Activated CD8-positive, alpha-beta T cell treated with anti-CD3 and anti-CD28 coated beads, Interleukin-2, amount 10 ng/mL, durations not matched to agents 7 days and 5 days (primary cell): ENCODE data around the gene KLHL2. TPM values are rescaled to one million over a fixed set of nuclear protein-coding genes. Genes with fewer than 3 reads are reported as not detected.

Source experiments
- ATAC-seq: fragments of 150-1000 bp; cut with Tn5 transposase; one replicate; pipeline ENCODE4 v1.10.0; 2021; ENCODE audit warnings: moderate library complexity
- CTCF ChIA-PET: fragments of 350-600 bp; sonication (Branson Sonifier 250); formaldehyde crosslinking; loops from one replicate; lab custom pipeline; 2021; ENCODE audit warnings: antibody characterized with exemption; lab: Charles Lee
- POLR2A ChIA-PET: fragments of 350-600 bp; sonication (Branson Sonifier 250); formaldehyde crosslinking; loops from one replicate; lab custom pipeline; 2021; ENCODE audit warnings: antibody characterized with exemption; lab: Charles Lee
- DNase-seq: peaks from one replicate; pipeline ENCODE4 v3.0.0-alpha.2; 2020
- H3K27ac Mint-ChIP-seq: one replicate; pipeline ENCODE4 v1.8.0; 2021; ENCODE audit warnings: mild to moderate bottlenecking, mixed read lengths
- H3K27me3 Mint-ChIP-seq: one replicate; pipeline ENCODE4 v1.8.0; 2021; ENCODE audit warnings: low read depth, mixed read lengths
- H3K36me3 Mint-ChIP-seq: one replicate; pipeline ENCODE4 v1.8.0; 2021; ENCODE audit warnings: low read depth, mixed read lengths
- H3K4me1 Mint-ChIP-seq: one replicate; pipeline ENCODE4 v1.8.0; 2021; ENCODE audit warnings: low read depth, mixed read lengths
- H3K4me3 Mint-ChIP-seq: one replicate; pipeline ENCODE4 v1.8.0; 2021; ENCODE audit warnings: mild to moderate bottlenecking, mixed read lengths
- H3K9me3 Mint-ChIP-seq: one replicate; pipeline ENCODE4 v1.8.0; 2022; ENCODE audit warnings: mixed read lengths; ENCODE audit not compliant: insufficient read depth
- total RNA-seq, 2 experiments: library from RNA; stranded (reverse); gene quantifications; one replicate each; pipeline ENCODE4 v1.2.3, GENCODE V29; 2021

Gene KLHL2
- total RNA-seq, 2 experiments from 2014 or later = 32.9 to 36.4 TPM

DNA sequence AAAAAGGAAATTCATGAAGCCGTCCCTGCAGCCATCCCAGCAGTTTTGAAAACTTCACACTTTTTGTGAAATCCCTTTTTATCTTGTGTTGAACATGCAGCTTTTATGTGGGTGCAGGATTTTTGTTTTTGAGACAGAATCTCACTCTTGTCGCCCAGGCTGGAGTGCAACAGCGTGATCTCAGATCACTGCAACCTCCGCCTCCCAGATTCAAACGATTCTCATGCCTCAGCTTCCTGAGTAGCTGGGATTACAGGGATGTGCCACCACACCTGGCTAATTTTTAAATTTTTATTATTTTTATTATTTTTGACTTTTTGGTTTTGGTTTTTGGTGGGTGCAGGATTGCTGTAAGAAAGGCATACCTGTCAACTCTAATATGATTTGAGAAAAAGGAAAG lies 112.1 kb downstream of the KLHL2 start:
- Mint-ChIP-seq H3K27ac (no peak overlapping the region), H3K4me1 (no peaks in the 10 kb centered on the region), H3K27me3 (no peaks in the 10 kb centered on the region), H3K9me3 (no peaks in the 10 kb centered on the region), H3K4me3 (no peak overlapping the region), H3K36me3 (peaks cover 49% of the 10 kb centered on the region)
- DNase-seq = no peak
- ChIA-PET CTCF (interaction anchor here (1.1 kb wide), 1 partner anchor 206 kb away, joined by 6 read pairs; the partner anchor contains the start of gene TMEM192), POLR2A (no interaction called here)
- ATAC-seq = no peak

DNA sequence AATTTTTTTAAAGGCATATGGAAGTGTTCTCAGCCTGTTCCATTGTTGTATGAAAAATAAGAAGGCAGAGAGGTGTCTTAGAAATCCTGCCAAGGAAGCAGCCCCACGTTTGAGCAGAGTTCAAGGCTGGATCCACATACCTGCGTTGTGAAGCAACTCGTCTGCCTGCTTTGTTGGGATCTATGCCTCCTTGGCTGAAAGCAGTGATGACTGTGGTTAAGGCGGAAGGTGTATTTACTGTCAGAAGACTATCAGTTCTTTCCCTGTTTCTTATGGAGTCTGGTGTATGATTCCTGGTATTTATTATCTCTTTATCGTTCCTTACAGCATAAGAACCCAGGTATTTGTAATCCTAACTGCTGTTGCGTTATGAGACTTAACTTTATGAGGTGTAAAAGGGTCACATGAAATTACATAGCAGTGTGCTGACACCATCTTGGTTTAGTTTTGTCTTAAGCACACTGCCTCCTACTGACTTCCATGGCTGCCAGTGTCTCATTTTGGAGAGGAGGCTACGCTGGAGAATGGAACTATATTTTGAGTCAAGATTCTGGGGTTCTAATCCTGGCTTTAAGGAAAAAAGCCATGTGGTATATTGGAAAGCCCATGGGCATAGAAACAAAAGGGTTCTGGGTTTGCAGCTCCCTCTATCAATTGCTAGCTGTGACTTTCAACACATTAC lies 117.0 kb downstream of the KLHL2 start:
- H3K4me3 Mint-ChIP-seq = no peak overlapping the region
- ChIA-PET CTCF (interaction anchor here (1.3 to 1.5 kb wide), 2 partner anchors 9 to 193 kb away, joined by 4 to 6 read pairs; no protein-coding TSS in a partner anchor), POLR2A (interaction anchor here (2.0 kb wide), 1 partner anchor 41 kb away, joined by 4 read pairs; no protein-coding TSS in a partner anchor)
- H3K9me3 Mint-ChIP-seq = no peaks in the 10 kb centered on the region
- no peak overlapping the region for H3K27ac Mint-ChIP-seq
- H3K36me3 Mint-ChIP-seq = peaks cover 36% of the 10 kb centered on the region
- peaks cover 13% of the 10 kb centered on the region for H3K4me1 Mint-ChIP-seq
- no peaks in the 10 kb centered on the region for H3K27me3 Mint-ChIP-seq
- DNase-seq (no peak), ATAC-seq (no peak)

DNA sequence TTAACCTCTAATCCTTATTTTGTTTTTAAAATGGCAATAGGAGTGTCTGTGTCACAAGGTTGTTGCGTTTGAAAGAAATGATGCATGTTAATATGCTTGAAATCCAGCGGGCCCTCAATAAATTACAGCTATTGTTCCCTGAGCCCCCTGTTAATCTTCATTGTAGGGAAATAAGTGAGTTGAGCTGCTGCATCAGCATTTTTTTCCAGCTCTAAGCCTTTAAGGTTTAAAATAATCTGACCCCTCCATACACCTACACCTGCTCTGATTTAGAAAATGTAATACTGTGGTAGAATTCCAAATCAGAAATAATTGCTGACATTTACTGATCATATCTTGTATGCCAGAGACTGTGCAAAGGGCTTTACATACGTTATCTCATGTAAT lies 117.5 kb downstream of the KLHL2 start:
- H3K4me3 Mint-ChIP-seq = no peak overlapping the region
- CTCF ChIA-PET = interaction anchor here (1.5 kb wide), 1 partner anchor 10 kb away, joined by 6 read pairs; no protein-coding TSS in a partner anchor
- peaks cover 17% of the 10 kb centered on the region for H3K4me1 Mint-ChIP-seq
- ATAC-seq = no peak
- no peak overlapping the region for H3K27ac Mint-ChIP-seq
- H3K36me3 Mint-ChIP-seq = peaks cover 36% of the 10 kb centered on the region
- POLR2A ChIA-PET = interaction anchor here (2.0 kb wide), 1 partner anchor 41 kb away, joined by 4 read pairs; no protein-coding TSS in a partner anchor
- H3K9me3 Mint-ChIP-seq = no peaks in the 10 kb centered on the region
- H3K27me3 Mint-ChIP-seq = no peaks in the 10 kb centered on the region
- no peak for DNase-seq

DNA sequence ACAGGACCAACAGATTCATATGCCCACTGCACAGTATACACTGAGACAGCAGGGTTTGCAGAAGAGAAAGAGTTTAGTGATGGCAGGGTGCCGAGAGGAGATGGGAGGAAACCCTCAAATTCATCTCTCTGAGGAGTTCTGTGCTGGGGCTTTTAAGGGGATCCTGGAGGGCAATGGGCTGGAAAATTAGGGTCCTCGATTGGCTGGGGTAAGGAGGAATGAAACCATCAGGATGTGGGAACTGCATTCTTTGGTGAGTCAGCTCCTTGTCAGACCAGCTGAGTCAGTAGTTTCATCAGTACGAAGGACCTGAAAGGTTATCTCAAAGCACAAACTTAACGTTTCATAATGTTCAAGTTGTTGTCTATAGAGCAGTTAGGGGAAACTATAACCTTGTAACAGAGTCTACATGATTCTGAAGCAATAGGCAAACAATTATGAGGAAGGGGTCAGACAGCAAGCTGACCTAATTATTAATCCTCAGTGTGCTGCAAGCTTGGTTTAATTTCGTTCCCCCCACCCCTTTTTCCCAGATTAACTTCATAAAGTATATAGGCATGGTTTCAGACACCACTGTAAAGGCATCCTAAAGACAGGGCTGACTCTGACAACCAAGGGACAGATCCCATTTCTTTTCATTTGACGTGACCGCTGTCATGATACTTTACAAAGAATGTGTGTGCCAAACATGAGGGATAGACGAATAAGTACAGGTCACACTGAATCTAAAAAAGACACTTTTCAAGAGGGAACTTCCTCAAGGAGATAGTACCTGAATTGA lies 118.6 kb downstream of the KLHL2 start:
- ChIA-PET POLR2A (interaction anchor here (2.0 kb wide), 1 partner anchor 40 kb away, joined by 4 read pairs; no protein-coding TSS in a partner anchor), CTCF (interaction anchor here (1.5 to 2.0 kb wide), 3 partner anchors 11 to 213 kb away, joined by 6 to 13 read pairs (median 8); partner anchors contain the start of gene TMEM192)
- Mint-ChIP-seq H3K27me3 (no peaks in the 10 kb centered on the region), H3K4me3 (peak overlapping the region; percentile 35), H3K36me3 (peaks cover 32% of the 10 kb centered on the region), H3K9me3 (no peaks in the 10 kb centered on the region), H3K4me1 (peaks cover 26% of the 10 kb centered on the region), H3K27ac (peak overlapping the region; percentile 60)
- ATAC-seq (no peak), DNase-seq (no peak)

DNA sequence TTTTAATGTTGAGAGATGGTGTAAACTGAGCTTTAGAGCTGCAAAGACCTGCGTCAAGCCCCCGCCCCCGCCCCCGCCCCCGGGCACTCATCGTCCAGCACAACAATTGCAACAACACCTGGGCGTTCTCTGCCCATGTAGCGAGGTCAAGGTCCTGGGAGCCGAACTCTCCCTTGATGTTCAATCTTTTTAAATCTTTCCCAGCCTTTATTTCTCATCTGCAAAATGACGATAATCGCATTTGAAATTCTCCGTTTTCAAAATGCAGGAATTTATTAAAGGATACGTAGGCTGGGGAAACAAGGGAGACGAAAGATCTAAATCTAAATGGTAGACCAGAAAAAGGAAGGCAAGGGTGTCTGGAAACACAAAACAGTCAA lies 119.5 kb downstream of the KLHL2 start:
- H3K9me3 Mint-ChIP-seq = no peaks in the 10 kb centered on the region
- DNase-seq (peak; percentile 48), ATAC-seq (no peak)
- CTCF ChIA-PET = interaction anchor here (0.9 to 2.0 kb wide), 3 partner anchors 25 to 214 kb away, joined by 3 to 13 read pairs (median 8); partner anchors contain the start of gene TMEM192
- peaks cover 37% of the 10 kb centered on the region for H3K36me3 Mint-ChIP-seq
- H3K4me1 Mint-ChIP-seq = peaks cover 35% of the 10 kb centered on the region
- no peak overlapping the region for H3K4me3 Mint-ChIP-seq
- POLR2A ChIA-PET = interaction anchor here (0.6 to 1.0 kb wide), 4 partner anchors 32 to 122 kb away, joined by 3 read pairs; no protein-coding TSS in a partner anchor
- no peaks in the 10 kb centered on the region for H3K27me3 Mint-ChIP-seq
- H3K27ac Mint-ChIP-seq = no peak overlapping the region

DNA sequence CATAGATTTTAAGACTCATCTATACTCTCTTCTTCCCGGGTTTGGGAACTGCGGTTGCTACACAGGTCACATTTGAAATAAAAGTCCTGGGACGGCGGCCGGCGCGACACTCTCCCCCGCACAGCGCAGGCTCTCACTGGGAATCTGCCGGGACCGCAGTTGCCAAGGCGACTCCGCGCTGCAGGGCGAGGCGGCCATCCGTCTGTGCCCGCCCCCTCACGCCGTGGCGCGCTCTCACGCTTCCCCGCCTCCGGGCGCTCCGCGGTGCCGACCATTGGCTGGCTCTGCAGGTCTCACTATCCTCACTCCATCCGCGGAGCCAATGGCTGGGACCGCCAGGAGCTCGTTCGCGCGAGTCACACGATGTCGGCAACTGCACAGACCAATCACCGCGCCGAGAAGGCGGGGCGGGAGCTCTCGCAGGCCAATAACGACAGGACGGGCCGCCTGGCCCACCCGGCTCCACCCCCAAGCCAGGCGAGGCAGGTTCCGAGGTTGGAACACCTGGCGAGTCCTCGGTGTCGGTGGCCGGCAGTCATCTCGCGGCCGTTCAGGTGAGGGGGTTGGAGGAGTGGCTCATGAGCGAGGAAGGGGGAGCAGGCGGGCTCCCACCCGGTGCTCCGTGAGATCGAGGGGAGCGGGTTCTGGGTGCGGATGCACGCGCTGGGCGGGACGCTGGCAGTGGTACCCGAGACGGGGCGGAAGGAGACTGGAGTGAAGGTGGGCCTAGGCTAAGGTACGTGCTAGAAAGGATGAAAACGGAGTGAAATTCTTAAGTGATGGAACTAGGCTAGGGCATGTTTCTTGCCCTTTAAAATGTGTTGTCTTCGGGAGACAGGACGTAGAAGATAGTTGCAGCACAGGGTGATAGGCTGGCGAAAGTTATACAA lies 120.1 kb downstream of the KLHL2 start, which contains the start of gene MSMO1:
Gene MSMO1, plus strand, starts transcription at position 459 of the 890 bp plus-strand sequence. CDS start 5,702 bp downstream, outside the sequence.
- Mint-ChIP-seq H3K36me3 (peaks cover 39% of the 10 kb centered on the region), H3K27ac (peak within 1 kb of the TSS; percentile 60), H3K4me3 (no peak within 1 kb of the TSS), H3K4me1 (peaks cover 41% of the 10 kb centered on the region), H3K27me3 (no peaks in the 10 kb centered on the region), H3K9me3 (no peaks in the 10 kb centered on the region)
- POLR2A ChIA-PET = interaction anchor here (0.6 to 1.0 kb wide), 4 partner anchors 33 to 122 kb away, joined by 3 read pairs; no protein-coding TSS in a partner anchor
- ATAC-seq (peak; percentile 99), DNase-seq (peak; percentile 99)
- CTCF ChIA-PET = interaction anchor here (0.9 to 2.0 kb wide), 4 partner anchors 24 to 215 kb away, joined by 3 to 13 read pairs (median 6); partner anchors contain the start of gene TMEM192

DNA sequence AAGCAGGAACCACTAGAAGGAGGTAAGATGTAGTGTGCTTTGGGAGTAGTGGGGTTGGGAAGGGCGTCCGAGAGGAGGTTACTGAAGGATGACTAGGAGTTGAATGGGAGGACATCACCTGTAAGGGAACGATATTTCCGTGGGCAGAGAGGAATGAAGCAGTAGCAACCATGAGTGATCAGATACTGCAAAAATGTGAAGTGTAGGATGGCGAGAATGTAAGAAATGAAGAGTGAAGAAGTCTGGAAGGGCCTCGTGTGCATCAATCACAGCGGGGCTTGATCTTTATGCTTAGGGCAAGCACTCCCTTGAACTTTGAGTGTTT lies 120.7 kb downstream of the KLHL2 start:
- ATAC-seq = peak; percentile 0
- no peak overlapping the region for H3K4me3 Mint-ChIP-seq
- H3K27ac Mint-ChIP-seq = no peak overlapping the region
- ChIA-PET CTCF (interaction anchor here (1.2 to 2.0 kb wide), 2 partner anchors 119 to 215 kb away, joined by 4 to 13 read pairs; partner anchors contain the start of gene TMEM192), POLR2A (no interaction called here)
- H3K4me1 Mint-ChIP-seq = peaks cover 45% of the 10 kb centered on the region
- peaks cover 42% of the 10 kb centered on the region for H3K36me3 Mint-ChIP-seq
- DNase-seq = no peak
- H3K27me3 Mint-ChIP-seq = no peaks in the 10 kb centered on the region
- no peaks in the 10 kb centered on the region for H3K9me3 Mint-ChIP-seq

DNA sequence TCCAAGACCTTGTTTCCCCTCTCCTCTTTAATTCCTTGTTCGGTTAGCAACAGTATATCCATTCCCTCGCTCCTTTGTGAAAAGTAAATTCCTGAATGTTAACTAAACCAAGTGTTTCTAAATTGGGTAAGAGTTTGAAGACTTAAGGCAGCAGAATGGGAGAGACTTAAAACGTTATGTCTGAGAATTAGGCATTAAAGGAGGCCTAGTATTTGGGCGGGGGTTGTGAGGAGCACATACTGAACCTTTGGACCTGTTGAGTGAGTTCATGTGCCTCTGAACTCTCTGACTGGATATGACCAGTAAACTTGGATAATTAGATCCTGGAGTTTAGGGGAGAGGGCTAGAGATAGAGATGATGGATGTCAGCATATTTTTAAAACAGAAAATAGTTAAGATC lies 121.3 kb downstream of the KLHL2 start:
- peaks cover 38% of the 10 kb centered on the region for H3K36me3 Mint-ChIP-seq
- no peaks in the 10 kb centered on the region for H3K9me3 Mint-ChIP-seq
- H3K4me3 Mint-ChIP-seq = no peak overlapping the region
- no peak for ATAC-seq
- peaks cover 45% of the 10 kb centered on the region for H3K4me1 Mint-ChIP-seq
- ChIA-PET POLR2A (no interaction called here), CTCF (interaction anchor here (1.1 kb wide), 1 partner anchor 34 kb away, joined by 3 read pairs; no protein-coding TSS in a partner anchor)
- no peaks in the 10 kb centered on the region for H3K27me3 Mint-ChIP-seq
- DNase-seq = no peak
- no peak overlapping the region for H3K27ac Mint-ChIP-seq

GRCh38 chr4:165330071-165330470 lies 122.7 kb downstream of the KLHL2 start:
- ChIA-PET CTCF (interaction anchor here (1.1 to 2.4 kb wide), 4 partner anchors 12 to 217 kb away, joined by 3 to 13 read pairs (median 5); partner anchors contain the start of gene TMEM192), POLR2A (no interaction called here)
- H3K27ac Mint-ChIP-seq = no peak overlapping the region
- ATAC-seq (no peak), DNase-seq (no peak)
- no peaks in the 10 kb centered on the region for H3K27me3 Mint-ChIP-seq
- no peak overlapping the region for H3K4me3 Mint-ChIP-seq
- no peaks in the 10 kb centered on the region for H3K9me3 Mint-ChIP-seq
- H3K36me3 Mint-ChIP-seq = peaks cover 39% of the 10 kb centered on the region
- H3K4me1 Mint-ChIP-seq = peaks cover 52% of the 10 kb centered on the region

GRCh38 chr4:165330666-165331065 lies 123.3 kb downstream of the KLHL2 start:
- H3K36me3 Mint-ChIP-seq = peaks cover 44% of the 10 kb centered on the region
- peak overlapping the region; percentile 70 for H3K27ac Mint-ChIP-seq
- peak overlapping the region; percentile 35 for H3K4me3 Mint-ChIP-seq
- H3K9me3 Mint-ChIP-seq = no peaks in the 10 kb centered on the region
- CTCF ChIA-PET = interaction anchor here (1.1 to 2.4 kb wide), 4 partner anchors 12 to 218 kb away, joined by 3 to 13 read pairs (median 5); partner anchors contain the start of gene TMEM192
- H3K27me3 Mint-ChIP-seq = no peaks in the 10 kb centered on the region
- peaks cover 53% of the 10 kb centered on the region for H3K4me1 Mint-ChIP-seq
- ATAC-seq (no peak), DNase-seq (no peak)
- POLR2A ChIA-PET = no interaction called here
